DMS 273 (cell line): ENCODE measurements around the gene MYO1H.
"Not testable (repeated sequence)": the region's sequence is repeated elsewhere in the genome, so short reads cannot be mapped to it uniquely, and the experiment has no call there.

ENCODE experiments used
- DNase-seq: peaks from one replicate; lab custom pipeline; 2025; ENCODE audit not compliant: unreplicated experiment; lab: John Stamatoyannopoulos, UW

The MYO1H gene, protein sequence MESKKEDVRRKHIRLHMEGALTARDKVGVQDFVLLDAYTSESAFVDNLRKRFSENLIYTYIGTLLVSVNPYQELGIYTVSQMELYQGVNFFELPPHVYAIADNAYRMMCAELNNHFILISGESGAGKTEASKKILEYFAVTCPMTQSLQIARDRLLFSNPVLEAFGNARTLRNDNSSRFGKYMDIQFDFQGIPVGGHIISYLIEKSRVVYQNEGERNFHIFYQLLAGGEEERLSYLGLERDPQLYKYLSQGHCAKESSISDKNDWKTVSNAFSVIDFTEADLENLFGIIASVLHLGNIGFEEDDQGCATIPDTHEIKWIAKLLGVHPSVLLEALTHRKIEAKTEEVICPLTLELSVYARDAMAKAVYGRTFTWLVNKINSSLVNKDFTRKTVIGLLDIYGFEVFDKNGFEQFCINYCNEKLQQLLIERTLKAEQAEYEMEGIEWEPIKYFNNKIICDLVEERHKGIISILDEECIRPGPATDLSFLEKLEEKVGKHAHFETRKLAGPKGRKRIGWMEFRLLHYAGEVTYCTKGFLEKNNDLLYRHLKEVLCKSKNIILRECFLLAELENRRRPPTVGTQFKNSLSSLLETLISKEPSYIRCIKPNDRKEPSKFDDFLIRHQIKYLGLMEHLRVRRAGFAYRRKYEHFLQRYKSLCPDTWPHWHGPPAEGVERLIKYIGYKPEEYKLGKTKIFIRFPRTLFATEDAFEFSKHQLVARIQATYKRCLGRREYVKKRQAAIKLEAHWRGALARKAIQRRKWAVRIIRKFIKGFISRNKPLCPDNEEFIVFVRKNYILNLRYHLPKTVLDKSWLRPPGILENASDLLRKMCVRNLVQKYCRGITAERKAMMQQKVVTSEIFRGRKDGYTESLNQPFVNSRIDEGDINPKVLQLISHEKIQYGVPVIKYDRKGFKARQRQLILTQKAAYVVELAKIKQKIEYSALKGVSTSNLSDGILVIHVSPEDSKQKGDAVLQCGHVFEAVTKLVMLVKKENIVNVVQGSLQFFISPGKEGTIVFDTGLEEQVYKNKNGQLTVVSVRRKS

DNA sequence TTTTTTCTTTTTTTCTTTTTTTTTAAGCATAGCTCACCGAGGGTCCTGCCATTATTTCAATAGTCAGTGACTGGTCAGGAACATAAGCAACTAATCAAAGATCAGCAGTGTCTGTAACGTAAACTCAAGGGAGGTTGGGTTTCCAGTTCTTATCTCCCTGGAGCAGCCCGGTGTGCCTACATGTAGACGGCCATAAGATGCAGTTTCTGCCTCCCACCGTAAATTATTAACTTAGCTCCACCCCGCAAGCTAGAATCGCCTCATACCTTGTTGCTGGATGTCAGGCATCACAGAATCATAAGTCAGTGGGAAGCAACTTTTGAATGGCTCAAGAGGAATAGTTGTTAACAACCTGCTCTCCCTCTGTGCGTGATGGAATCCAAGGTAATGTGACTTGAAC is at the start of gene MYO1H:
Gene MYO1H (plus strand): TSS at position 312 of the 400 bp plus-strand sequence. CDS start 61 bp downstream, at position 373.
- DNase-seq, result no peak

DNA sequence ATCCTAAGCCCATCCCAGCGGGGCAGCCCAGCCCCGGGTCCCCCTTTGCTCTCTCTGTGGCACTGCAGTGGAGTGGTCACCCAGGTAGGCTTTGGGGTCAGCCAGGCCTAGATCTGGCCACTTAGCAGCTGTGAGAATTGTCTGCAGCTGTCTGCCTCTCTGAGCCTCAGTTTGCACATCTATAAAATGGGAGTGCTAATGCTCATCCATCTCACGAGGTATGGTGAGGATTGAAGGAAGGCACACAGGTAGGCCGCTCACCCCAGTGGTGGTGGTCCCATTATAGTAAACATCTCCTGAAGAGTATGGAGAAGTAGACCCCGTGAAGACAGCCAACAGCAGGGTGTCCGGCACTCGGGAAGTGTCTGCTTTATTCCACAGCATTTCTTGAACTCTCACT is 47.9 kb upstream of the MYO1H start:
- DNase-seq, result no peak

DNA sequence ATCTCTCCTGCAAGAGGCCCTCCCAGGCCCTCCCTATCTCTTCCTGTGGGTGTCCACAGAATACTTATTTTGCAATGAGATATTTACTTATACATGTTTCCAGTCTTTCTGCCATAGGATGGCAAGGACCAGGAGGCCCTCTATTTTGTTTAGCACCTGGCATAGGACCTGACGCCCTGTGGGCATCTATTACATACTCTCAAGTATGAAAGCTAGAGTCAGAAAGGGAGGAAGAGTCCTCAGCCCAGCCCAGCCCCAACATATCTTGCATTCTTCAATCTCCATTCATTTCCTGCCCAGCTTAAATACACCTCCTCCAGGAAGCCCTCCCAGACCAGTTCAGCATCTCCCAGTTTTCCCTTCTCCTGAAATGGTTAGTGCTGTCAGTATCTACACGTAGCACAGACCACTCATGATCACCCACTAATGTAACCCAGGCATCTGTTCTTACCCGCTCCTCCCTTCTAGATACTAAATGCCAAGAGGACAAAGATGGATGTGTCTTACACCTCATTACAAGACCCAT is 46.0 kb upstream of the MYO1H start:
- no peak for DNase-seq

DNA sequence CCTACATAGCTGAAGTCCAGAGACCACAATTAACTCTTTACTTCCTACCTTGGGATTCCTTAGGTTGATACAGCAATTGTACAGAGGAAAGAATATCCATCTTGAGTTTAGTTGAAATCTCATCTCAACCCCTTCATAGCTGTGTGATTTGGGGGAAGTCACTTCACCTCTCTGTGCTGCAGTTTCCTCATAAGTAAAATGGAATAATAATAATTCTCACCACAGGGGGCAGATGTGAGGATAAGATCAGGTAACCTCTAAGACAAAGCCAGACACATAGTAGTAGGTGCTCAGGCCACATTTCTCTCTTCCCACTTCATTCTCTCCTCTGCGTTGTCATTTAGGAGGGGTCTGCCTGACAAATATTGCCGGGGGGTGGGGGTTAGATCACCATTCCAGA is 45.3 kb upstream of the MYO1H start:
- peak; percentile 25 for DNase-seq

DNA sequence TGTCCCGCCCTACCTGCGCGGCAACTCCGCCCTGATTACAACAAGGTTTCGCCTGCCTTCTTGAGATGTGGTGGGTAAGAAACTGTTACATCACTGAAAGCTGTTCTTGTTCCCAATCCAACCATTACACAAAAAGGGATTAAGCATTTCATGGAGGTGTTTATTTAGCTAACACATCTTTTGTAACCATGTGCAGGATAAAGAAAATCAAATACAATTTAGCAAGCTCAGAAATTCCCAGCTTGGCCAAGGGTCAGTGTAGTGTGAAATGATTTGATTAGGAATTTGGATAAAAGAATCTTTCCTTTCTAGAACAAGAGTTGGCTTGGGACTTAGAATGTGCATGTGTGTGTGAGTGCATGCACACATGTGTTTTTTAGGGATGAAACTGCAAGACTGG is 44.9 kb upstream of the MYO1H start:
- DNase-seq, result no peak

DNA sequence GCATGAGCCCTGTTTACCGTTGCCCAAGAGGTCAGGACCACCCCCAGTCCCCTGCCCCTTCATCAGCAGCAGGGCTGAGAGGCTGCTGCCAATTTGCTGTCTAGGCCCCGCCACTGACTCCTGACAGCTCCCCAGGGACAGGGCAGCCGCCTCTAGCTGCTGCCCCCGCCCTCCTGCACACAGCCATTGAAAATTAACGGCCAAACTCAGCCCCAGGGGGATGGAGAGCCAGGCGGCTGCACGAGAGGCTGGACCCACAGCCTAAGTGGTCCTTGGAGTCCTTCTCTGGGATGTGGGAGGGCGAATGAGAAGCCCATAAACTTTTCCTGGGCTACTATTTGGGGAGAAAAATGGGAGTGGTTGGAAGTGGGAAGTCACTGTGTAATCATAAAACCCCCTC is 43.2 kb upstream of the MYO1H start:
- DNase-seq, result peak; percentile 55

DNA sequence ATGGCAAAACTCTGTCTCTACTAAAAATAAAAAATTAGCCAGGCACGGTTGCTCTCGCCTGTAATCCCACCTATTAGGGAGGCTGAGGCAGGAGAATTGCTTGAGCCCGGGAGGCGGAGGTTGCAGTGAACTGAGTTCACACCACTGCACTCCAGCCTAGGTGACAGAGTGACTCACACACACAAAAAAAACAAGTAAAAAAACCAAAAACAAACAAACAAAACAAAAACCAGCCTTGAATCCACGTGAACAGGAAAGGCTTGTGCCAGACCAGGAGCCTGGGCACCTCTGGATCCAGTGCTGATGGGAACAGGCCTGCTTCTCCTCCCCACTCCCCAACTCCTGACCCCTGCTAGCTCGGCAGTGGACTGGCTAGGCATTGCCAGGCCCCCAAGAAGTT is 42.2 kb upstream of the MYO1H start:
- DNase-seq, result no peak

DNA sequence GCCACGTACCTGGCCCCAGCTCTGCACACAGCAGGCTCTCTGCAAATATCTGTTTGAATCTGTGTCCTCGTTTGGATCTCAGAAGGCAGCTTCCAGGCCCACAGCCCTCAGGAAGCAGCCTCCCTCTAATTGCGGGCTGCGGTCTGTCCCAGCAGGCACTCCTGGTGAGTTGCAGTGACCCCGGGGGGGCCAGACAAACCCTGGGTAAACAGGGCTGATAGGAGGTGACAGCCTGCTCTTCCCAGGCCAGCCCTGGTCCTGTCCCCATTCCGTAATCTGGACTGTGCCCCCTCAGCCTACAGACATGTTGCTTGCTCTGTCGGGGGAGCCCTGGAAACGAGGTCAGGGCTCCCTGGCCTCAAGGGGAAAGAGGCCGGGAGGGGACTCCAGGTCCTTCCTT is 40.6 kb upstream of the MYO1H start:
- DNase-seq, result no peak

DNA sequence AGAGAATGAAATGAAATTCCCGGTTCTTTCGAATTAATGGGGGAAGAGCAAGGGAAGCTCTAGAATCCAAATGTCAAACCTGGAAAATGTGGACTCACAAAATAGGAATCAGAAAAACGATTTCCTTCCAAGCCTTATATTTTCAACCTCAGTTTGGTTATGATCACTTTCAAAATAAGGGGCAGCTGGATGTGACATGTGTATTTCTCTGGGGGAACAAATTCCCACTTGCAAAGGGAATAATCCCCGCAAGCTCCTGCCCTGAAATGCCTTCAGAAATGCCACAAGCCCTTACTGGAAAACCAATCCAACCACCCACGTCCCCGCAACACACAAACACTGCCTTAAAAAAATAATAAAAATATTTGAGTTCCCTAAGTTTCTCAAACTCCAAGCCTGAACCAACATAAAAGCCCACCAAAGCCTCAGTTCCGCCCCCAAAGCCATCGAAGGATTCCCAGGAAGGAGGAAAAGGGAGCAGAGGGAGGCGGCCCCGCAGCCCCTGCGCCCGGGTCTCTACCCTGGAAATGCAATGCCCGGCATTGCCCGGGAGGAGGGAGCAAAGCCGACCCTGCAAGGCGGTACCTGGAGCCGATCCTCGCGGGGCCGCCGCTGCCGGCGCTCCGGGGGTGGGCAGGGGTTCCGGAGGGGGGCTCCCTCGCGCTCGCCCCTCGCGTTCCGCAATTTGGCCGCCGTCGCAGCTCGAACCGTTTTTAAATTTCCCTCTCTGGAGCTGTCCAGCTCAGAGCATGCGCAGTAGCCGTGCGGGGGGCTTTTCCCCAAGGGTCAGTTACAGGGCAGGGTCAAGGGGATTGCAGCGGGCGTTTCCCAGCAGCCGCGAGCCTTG is 38.9 kb upstream of the MYO1H start, which contains the start of gene FOXN4:
Gene FOXN4 (minus strand): TSS at position 751 of the 847 bp plus-strand sequence. CDS start 963 bp downstream, outside the sequence.
- DNase-seq, result peak; percentile 62

DNA sequence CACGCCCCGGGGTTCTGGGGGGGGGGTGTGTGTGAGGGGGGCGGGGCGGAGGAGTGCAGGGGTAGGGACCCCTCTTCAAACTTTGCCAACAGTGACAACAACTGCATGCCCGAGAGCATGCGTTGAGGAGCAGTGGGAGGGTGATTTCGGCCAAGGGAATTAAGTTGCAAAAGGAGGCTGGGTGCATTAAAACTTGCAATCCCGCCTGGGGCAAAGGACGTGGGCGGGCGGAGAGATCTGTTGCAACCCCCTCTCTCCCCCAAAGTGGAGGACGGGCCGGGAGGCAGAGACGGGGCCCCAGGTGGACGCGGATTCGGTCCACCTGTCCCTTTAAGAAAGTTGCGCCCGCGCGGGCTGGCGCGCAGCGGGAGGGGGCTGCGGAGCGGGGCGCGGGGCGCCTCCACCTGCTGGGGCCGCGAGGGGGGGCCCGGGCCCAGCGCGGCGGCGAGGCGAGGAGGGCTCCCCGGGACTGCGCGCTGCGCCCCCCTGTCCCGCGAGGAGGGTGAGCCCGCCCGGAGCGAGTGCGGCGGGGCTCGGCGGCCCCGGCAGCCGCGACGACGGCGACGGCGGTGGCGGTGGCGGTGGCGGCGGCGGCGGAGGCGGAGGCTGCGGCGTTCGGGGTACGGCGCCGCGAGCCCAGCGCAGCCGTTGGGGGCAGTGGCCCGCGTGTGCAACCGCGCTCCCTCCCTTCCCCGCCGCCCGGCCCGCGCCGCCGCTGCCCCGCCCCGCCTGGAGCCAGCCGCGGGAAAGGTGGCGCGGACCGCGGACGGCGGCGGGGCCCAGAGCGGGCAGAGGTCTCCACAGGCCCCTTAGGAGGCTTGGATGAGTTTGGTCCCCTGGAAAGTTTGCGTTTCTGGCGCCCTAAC is 38.1 kb upstream of the MYO1H start:
- peak; percentile 78 for DNase-seq

DNA sequence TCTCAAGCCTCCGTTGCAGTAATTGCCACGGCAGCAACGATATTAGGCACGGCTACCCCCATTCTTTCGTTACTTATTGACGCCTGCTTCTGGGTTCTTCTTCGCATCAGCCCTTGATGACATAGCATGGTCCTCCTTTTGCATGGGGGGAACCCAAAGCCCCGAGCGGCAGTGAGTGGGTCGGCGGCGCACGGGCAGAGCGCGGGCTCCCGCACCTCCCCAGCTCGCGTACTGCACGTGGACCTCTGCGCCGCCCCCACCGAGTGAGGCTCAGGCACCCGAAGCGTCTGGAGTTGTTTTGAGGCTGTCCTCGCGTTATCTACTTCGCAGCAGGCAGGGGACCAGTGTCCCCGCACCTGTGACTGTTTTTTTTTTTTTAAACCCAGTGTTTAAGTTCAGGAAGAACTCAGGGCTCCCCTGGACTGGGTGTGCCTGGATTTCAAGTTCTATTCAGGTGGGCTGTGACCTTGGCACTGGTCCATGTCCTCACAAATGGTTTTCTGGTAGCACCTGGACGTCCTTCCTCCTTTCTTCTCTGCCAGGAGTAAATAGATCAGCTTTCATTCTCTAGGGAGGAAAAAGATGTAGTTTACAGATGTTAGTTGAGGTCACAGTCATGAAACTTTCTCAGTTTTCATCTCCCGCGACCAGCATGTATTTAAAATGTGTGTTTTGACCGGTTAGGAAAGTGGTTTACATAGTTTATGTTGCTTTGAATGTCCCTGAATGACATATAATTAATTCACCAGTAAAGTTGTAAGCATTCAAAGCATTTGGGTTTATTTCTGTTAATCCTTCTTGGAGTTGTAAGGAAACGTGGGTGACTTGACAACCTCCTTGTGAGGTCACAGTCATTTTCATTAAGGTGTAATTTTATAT is 37.2 kb upstream of the MYO1H start:
- peak; percentile 77 for DNase-seq

DNA sequence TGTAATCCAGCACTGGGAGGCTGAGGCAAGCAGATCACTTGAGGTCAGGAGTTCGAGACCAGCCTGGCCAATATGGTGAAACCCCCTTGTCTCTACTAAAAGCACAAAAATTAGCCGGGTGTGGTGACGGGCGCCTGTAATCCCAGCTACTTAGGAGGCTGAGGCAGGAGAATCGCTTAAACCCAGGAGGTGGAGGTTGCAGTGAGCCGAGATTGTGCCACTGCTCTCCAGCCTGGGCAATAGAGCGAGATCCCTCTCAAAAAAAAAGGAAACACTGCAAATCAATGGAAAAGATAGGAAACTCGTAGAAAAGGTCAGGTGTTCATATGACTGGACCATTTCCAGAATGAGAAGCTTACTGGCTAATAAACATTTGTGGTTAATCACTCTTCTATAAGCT is 26.4 kb upstream of the MYO1H start:
- not testable (repeated sequence) for DNase-seq

DNA sequence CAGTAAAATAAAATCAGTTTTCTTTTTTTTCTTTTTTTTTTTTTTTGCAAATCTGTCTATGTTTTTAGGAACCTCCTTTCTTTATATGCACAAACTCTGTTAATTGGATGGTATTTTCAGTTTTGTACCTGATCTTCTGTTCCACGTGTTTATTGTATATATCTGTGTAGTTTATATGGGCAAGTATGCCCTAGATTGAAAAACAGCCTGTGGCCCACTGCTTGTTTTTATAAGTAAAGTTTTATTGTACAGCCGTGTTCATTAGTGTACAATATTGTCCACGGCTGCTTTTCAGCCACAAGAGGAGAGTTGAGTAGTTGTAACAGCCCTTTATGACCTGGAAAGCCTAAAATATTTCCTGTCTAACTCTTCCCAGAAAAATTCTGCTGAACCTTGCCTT is 18.7 kb upstream of the MYO1H start:
- DNase-seq, result no peak

DNA sequence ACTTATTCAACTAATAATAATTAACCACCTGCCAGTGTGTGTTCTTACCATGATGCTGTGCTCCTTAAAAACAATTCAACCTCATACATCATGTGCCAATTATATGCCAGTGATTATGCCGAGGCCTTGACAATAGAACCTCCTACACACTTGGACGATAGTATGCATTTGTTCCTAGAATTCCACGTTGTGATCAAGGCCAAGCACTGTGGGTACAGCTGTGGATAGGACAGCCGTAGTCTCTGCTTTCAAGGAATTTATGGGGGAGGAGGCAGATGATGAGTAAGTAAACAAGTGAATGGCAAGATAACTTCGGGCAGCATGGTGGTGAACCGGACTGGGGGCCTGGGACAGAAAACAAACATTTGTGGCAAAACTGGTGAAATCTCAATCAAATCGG is 18.0 kb upstream of the MYO1H start:
- DNase-seq, result no peak

DNA sequence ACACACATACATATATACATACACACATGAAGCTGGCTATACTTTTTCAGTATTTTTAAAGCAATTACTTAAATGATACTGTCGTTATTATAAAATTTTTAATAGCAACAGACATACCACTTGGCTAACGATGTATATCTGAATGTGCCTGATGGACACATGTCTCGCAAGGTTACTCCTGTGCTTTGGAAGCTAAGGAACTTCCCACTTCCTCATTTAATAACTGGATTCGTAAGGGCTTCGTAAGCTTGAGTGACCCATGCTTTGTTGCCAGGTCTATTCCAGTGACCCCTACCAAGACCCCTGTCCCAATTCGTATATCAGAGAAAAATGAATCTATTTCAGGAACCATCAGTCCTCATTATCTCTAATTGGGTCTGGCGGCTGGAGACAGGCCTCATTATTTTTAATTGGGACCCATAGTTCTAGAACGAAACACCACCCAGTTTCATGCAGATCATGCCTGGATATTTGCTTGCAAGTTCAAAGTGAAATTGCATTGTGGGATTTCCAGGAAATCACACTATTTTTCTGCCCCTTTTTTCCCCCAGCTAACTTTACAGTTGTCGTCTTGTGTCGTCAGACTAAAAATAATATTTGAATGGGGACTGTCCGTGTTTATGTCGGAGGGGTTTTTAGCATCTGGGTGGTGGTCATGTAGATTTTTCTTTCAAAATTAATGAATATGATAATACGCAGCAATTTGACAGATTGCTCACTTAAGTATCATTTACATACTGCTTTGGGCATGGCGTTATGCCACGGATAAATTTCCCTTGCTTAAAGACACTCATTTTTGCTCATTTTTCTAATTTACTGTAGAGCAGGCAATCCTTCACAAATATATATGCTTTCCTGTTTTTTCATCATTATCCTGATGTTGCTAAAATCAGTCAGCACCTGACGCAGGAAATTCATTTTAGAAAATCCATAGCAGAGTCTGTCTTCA is 17.1 kb upstream of the MYO1H start:
- DNase-seq, result peak; percentile 27

DNA sequence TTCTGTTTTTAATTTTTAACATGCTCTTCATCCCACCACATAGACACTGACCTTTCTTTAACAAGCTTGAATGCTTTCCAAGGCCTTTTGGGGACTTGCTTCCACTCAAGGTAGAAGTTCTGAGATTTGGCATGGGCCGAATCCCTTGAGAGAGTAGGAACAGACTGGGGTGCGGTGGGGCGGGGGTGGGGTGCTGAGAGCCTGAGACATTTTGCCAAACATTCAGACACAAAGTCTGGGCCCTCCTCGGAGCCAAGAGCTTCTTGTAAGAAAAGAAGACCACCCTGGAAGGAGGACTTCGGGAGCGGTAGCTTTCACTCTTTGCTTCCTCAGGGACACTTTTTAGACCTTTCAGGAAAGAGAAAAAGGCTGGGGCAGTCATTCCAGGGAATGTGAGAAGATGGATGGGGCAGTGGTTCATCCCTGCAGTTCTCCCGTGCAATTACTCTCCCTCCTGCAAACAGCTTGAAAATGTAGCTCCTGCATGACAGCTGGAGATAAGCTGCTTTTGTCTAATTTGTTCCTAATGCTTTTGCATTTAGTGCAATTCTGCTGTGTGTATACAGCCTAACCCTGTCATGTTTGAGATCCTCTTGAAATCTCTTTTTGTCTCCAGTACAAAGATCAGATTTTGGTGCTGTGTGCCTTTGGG is 16.3 kb upstream of the MYO1H start:
- DNase-seq, result peak; percentile 53

DNA sequence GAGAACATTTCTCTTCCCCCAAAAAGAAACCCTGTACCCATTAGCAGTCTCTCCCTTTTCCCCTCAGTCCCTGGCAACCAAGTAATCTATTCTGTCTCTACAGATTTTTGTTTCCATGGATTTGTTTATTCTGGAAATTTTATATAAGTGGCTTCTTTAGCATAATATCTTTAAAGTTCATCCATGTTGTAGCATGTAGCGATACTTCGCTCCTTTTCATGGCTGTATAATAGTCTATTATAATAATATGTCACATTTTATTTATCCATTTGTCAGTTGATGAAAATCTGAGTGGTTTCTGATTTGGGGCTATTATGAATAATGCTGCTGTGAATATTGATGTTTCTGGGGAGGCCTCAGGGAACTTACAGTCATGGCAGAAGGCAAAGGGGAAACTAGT is 12.8 kb upstream of the MYO1H start:
- no peak for DNase-seq
